ENCODE measurements around the gene TTBK2.
"Not testable (repeated sequence)": the region's sequence is repeated elsewhere in the genome, so short reads cannot be mapped to it uniquely, and the experiment has no call there.

TTBK2 gene

GRCh38 chr15:42919799-42920518, 619 bp downstream of the TTBK2 start:
- peak overlapping the region; percentile 97 for H3K4me3 ChIP-seq (ENCODE audit: low read length)
- TF ChIP-seq ZNF274 (IDR thresholded peaks at IDR 0.05; ENCODE audit: low read depth, low read length): no peak

DNA sequence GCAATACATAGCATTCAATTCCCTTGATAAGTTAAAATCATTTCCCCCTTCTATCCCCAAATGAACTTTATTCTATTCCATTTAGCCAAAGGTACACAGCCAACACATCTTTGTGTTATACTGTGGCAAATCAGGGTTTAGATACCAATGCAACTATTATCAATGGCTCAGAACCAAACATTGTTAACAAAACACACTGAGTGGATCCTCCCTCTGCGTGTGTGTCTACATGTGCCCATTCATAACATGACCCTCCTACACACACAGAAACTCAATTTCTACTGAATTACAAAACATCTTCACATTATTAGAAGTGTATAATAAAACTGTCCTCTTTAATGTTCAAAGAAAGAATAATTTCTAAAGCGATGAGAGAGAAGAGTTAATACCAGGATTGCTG, 1.3 kb downstream of the TTBK2 start:
- no peak for TF ChIP-seq ZNF274 (IDR thresholded peaks at IDR 0.05; ENCODE audit: low read depth, low read length)
- peak overlapping the region; percentile 97 for H3K4me3 ChIP-seq (ENCODE audit: low read length)

- TF ChIP-seq ZNF274 (IDR thresholded peaks at IDR 0.05; ENCODE audit: low read depth, low read length): no peak
- H3K4me3 ChIP-seq (ENCODE audit: low read length): peak overlapping the region; percentile 37; the same call in 1 of the 2 replicates
These were observed 2.5 kb downstream of the TTBK2 start for GRCh38 chr15:42918047-42918446.

DNA sequence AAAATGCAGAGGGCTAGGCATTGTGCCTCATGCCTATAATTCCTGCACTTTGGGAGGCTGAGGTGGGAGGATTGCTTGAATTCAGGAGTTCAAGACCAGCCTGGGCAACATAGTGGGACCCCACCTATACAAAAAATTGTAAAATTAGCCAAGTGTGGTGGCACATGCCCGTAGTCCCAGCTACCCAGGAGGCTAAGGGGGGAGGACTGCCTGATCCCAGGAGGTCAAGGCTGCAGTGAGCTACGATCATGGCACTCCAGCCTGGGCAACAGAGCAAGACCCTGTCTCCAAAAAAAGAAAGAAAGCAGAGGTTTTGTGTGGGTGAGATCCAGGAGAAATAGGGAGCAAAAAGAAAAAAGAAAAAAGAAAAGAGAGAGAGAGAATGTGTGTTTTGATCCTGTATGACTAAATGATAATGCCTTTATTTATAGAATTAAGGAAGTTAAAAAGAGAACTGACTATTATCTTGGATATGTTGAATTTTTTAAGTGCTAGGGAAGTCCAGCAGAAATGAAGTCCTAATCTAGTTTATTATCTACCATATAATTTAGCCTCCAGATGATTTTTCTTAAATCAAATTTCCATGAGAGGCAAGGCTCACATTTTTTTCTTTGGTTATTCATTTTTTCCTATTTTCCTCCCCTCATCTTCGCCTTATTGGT, 4.8 kb downstream of the TTBK2 start:
- TF ChIP-seq ZNF274 (IDR thresholded peaks at IDR 0.05; ENCODE audit: low read depth, low read length): no peak
- H3K4me3 ChIP-seq (ENCODE audit: low read length): no peak overlapping the region

GRCh38 chr15:42914728-42915497, 5.7 kb downstream of the TTBK2 start:
- TF ChIP-seq ZNF274 (IDR thresholded peaks at IDR 0.05; ENCODE audit: low read depth, low read length): no peak
- no peak overlapping the region; the same call in 1 of the 2 replicates for H3K4me3 ChIP-seq (ENCODE audit: low read length)

GRCh38 chr15:42911058-42911592, 9.5 kb downstream of the TTBK2 start:
- H3K4me3 ChIP-seq (ENCODE audit: low read length): no peak overlapping the region
- TF ChIP-seq ZNF274 (IDR thresholded peaks at IDR 0.05; ENCODE audit: low read depth, low read length): no peak

DNA sequence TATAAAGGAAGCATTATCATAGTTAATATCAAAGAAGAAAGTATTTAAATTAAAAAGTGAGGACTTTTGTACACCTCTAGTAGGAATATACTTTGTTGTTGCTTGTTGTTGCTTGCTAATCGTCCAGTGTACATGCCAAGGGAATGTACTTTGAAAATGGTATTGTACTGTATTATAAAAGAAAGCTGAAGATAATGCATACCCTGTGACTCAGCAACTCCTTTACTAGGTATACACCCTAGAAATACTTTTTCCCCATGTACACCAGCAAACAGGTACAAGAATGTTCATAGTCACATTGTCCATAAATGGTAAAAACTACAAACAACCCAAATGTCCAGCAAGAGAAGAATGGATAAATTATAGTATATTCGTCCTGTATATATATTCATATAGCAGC, 12.0 kb downstream of the TTBK2 start:
- no peak for TF ChIP-seq ZNF274 (IDR thresholded peaks at IDR 0.05; ENCODE audit: low read depth, low read length)
- no peak overlapping the region for H3K4me3 ChIP-seq (ENCODE audit: low read length)

GRCh38 chr15:42903388-42904324, 16.9 kb downstream of the TTBK2 start:
- no peak for TF ChIP-seq ZNF274 (IDR thresholded peaks at IDR 0.05; ENCODE audit: low read depth, low read length)
- H3K4me3 ChIP-seq (ENCODE audit: low read length): no peak overlapping the region

- H3K4me3 ChIP-seq (ENCODE audit: low read length): not testable (repeated sequence)
These were observed 26.7 kb downstream of the TTBK2 start for GRCh38 chr15:42893911-42894310.

- H3K4me3 ChIP-seq (ENCODE audit: low read length): no peak overlapping the region
- TF ChIP-seq ZNF274 (IDR thresholded peaks at IDR 0.05; ENCODE audit: low read depth, low read length): no peak
These were observed 29.0 kb downstream of the TTBK2 start for GRCh38 chr15:42891569-42891968.

- no peak overlapping the region for H3K4me3 ChIP-seq (ENCODE audit: low read length)
These were observed 30.2 kb downstream of the TTBK2 start for GRCh38 chr15:42890161-42890913.

GRCh38 chr15:42887384-42887783, 33.2 kb downstream of the TTBK2 start:
- not testable (repeated sequence) for H3K4me3 ChIP-seq (ENCODE audit: low read length)

More at GRCh38 chr15:42890161-42890913, 30.2 kb downstream of the TTBK2 start:
- TF ChIP-seq ZNF274 (IDR thresholded peaks at IDR 0.05; ENCODE audit: low read depth, low read length): no peak

- TF ChIP-seq ZNF274 (IDR thresholded peaks at IDR 0.05; ENCODE audit: low read depth, low read length): no peak
- no peak overlapping the region for H3K4me3 ChIP-seq (ENCODE audit: low read length)
These were observed 40.5 kb downstream of the TTBK2 start for GRCh38 chr15:42880121-42880520.

Data from GM08714 (cell line).